ENCODE data around the gene TTLL12.

Gene TTLL12

GRCh38 chr22:43233529-43233928 lies 46.6 kb upstream of the TTLL12 start:
- TF ChIP-seq EZH2phosphoT487 (conservative IDR thresholded peaks at IDR 0.05; ENCODE audit: low read length): no peak
- TF ChIP-seq, protein P1, sequence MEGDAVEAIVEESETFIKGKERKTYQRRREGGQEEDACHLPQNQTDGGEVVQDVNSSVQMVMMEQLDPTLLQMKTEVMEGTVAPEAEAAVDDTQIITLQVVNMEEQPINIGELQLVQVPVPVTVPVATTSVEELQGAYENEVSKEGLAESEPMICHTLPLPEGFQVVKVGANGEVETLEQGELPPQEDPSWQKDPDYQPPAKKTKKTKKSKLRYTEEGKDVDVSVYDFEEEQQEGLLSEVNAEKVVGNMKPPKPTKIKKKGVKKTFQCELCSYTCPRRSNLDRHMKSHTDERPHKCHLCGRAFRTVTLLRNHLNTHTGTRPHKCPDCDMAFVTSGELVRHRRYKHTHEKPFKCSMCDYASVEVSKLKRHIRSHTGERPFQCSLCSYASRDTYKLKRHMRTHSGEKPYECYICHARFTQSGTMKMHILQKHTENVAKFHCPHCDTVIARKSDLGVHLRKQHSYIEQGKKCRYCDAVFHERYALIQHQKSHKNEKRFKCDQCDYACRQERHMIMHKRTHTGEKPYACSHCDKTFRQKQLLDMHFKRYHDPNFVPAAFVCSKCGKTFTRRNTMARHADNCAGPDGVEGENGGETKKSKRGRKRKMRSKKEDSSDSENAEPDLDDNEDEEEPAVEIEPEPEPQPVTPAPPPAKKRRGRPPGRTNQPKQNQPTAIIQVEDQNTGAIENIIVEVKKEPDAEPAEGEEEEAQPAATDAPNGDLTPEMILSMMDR (IDR thresholded peaks at IDR 0.05; ENCODE audit: insufficient read depth, low read length, poor library complexity, severe bottlenecking): no peak
- Histone ChIP-seq H3K9me2 (replicated peaks; ENCODE audit: insufficient read depth, low read length) (no peaks in the 10 kb centered on the region), H3K9ac (ENCODE audit: low read length) (no peak overlapping the region), H3K4me2 (ENCODE audit: low read depth, low read length, poor library complexity, severe bottlenecking) (no peak overlapping the region), H3K9me3 (ENCODE audit: insufficient read depth, low read length) (no peaks in the 10 kb centered on the region), H2AFZ (ENCODE audit: low read depth, low read length, severe bottlenecking) (no peak overlapping the region), H3K79me2 (ENCODE audit: insufficient read depth, low read length) (no peaks in the 10 kb centered on the region), H3K27ac (ENCODE audit: low read depth, low read length) (no peak overlapping the region), H3F3A (ENCODE audit: insufficient read depth) (no peaks in the 10 kb centered on the region), H4K20me1 (ENCODE audit: low read depth, low read length) (no peaks in the 10 kb centered on the region), H3K36me3 (ENCODE audit: low read length) (no peaks in the 10 kb centered on the region), H3K27me3 (ENCODE audit: low read length) (no peaks in the 10 kb centered on the region), H3K4me3 (ENCODE audit: insufficient read depth, low read length, poor library complexity, severe bottlenecking) (no peak overlapping the region)

DNA sequence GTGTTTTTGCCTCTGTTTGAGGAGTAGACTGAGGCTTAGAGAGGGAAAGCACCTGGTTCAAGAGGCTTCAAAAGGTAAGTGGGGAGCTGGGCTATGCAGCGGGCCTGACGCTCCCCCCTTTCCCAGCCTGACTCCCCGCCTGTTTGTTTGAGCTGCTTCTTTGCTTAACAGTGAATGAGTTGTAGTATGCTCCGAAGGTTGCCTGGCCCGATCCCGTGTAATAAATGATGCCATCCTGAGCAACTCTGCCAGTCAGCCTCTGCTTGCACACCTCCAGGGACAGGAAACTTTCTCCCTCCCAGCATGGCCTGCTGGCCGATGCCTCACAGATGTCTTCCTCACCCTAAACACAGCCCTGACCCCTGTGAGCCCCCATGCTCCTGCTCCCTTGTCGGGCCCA lies 45.5 kb upstream of the TTLL12 start:
- TF ChIP-seq EZH2phosphoT487 (conservative IDR thresholded peaks at IDR 0.05; ENCODE audit: low read length): no peak
- TF ChIP-seq, protein P1 (IDR thresholded peaks at IDR 0.05; ENCODE audit: insufficient read depth, low read length, poor library complexity, severe bottlenecking): no peak
- Histone ChIP-seq H3K9me2 (replicated peaks; ENCODE audit: insufficient read depth, low read length) (no peaks in the 10 kb centered on the region), H3K4me3 (ENCODE audit: insufficient read depth, low read length, poor library complexity, severe bottlenecking) (no peak overlapping the region), H3K9ac (ENCODE audit: low read length) (no peak overlapping the region), H4K20me1 (ENCODE audit: low read depth, low read length) (no peaks in the 10 kb centered on the region), H2AFZ (ENCODE audit: low read depth, low read length, severe bottlenecking) (no peak overlapping the region), H3K9me3 (ENCODE audit: insufficient read depth, low read length) (no peaks in the 10 kb centered on the region), H3K27ac (ENCODE audit: low read depth, low read length) (no peak overlapping the region), H3K4me2 (ENCODE audit: low read depth, low read length, poor library complexity, severe bottlenecking) (no peak overlapping the region), H3K79me2 (ENCODE audit: insufficient read depth, low read length) (no peaks in the 10 kb centered on the region), H3F3A (ENCODE audit: insufficient read depth) (no peaks in the 10 kb centered on the region), H3K36me3 (ENCODE audit: low read length) (no peaks in the 10 kb centered on the region), H3K27me3 (ENCODE audit: low read length) (no peaks in the 10 kb centered on the region)

DNA sequence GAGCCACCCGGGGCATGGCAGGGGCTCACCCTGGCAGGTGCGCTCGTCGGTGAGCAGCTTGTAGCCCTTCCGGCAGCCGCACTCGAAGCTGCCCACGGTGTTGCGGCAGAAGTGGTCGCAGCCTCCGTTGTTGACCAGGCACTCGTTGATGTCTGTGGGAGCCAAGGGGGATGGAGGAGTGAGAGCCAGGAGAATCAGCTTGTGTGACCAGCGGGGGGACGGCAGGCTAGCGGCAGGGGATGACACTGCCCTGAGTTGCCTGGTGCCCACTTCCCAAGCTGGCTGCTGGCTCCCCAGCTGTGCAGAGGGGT lies 44.7 kb upstream of the TTLL12 start:
- Histone ChIP-seq H3K9ac (ENCODE audit: low read length) (no peak overlapping the region), H3F3A (ENCODE audit: insufficient read depth) (no peaks in the 10 kb centered on the region), H3K27ac (ENCODE audit: low read depth, low read length) (no peak overlapping the region), H3K36me3 (ENCODE audit: low read length) (no peaks in the 10 kb centered on the region), H3K79me2 (ENCODE audit: insufficient read depth, low read length) (no peaks in the 10 kb centered on the region), H2AFZ (ENCODE audit: low read depth, low read length, severe bottlenecking) (no peak overlapping the region), H3K4me3 (ENCODE audit: insufficient read depth, low read length, poor library complexity, severe bottlenecking) (no peak overlapping the region), H3K9me3 (ENCODE audit: insufficient read depth, low read length) (no peaks in the 10 kb centered on the region), H3K9me2 (replicated peaks; ENCODE audit: insufficient read depth, low read length) (no peaks in the 10 kb centered on the region), H4K20me1 (ENCODE audit: low read depth, low read length) (no peaks in the 10 kb centered on the region), H3K4me2 (ENCODE audit: low read depth, low read length, poor library complexity, severe bottlenecking) (no peak overlapping the region), H3K27me3 (ENCODE audit: low read length) (no peaks in the 10 kb centered on the region)
- TF ChIP-seq, protein P1 (IDR thresholded peaks at IDR 0.05; ENCODE audit: insufficient read depth, low read length, poor library complexity, severe bottlenecking): no peak
- TF ChIP-seq EZH2phosphoT487 (conservative IDR thresholded peaks at IDR 0.05; ENCODE audit: low read length): no peak

All from SU-DHL-6 (cell line).